HG02852 (cell line): ENCODE results near the gene PMFBP1.

Source experiments
- ATAC-seq: cut with Tn5 transposase; IDR thresholded peaks from one replicate; pipeline ENCODE4 v1.9.1; 2021; ENCODE audit warnings: mild to moderate bottlenecking, moderate library complexity; ENCODE audit not compliant: unreplicated experiment

PMFBP1 gene

GRCh38 chr16:72189865-72190371 is 18.0 kb upstream of the PMFBP1 start:
- ATAC-seq: no peak

GRCh38 chr16:72188541-72188940 is 16.6 kb upstream of the PMFBP1 start:
- ATAC-seq: no peak

GRCh38 chr16:72187551-72187950 is 15.6 kb upstream of the PMFBP1 start:
- ATAC-seq: no peak

- ATAC-seq: no peak
These were observed 11.0 kb upstream of the PMFBP1 start for GRCh38 chr16:72182976-72183375.

GRCh38 chr16:72179204-72179970 is 7.4 kb upstream of the PMFBP1 start:
- ATAC-seq: no peak

- ATAC-seq: no peak
These were observed 2.8 kb upstream of the PMFBP1 start for GRCh38 chr16:72174726-72175125.

GRCh38 chr16:72173997-72174396 is 2.0 kb upstream of the PMFBP1 start:
- no peak for ATAC-seq

GRCh38 chr16:72171236-72171635 is 719 bp downstream of the PMFBP1 start:
- ATAC-seq: no peak

- ATAC-seq: no peak
These were observed 2.2 kb downstream of the PMFBP1 start for GRCh38 chr16:72169708-72170107.

GRCh38 chr16:72168365-72168764 is 3.6 kb downstream of the PMFBP1 start:
- no peak for ATAC-seq

- no peak for ATAC-seq
These were observed 4.9 kb downstream of the PMFBP1 start for GRCh38 chr16:72166954-72167561.

- no peak for ATAC-seq
These were observed 5.8 kb downstream of the PMFBP1 start for GRCh38 chr16:72166151-72166550.

GRCh38 chr16:72164691-72165090 is 7.3 kb downstream of the PMFBP1 start:
- ATAC-seq: no peak

GRCh38 chr16:72162105-72162692 is 9.8 kb downstream of the PMFBP1 start:
- no peak for ATAC-seq

- ATAC-seq: no peak
These were observed 12.2 kb downstream of the PMFBP1 start for GRCh38 chr16:72159801-72160200.

GRCh38 chr16:72159386-72159785 is 12.6 kb downstream of the PMFBP1 start:
- no peak for ATAC-seq

GRCh38 chr16:72149676-72150464 is 22.1 kb downstream of the PMFBP1 start:
- ATAC-seq: no peak

GRCh38 chr16:72142476-72142875 is 29.5 kb downstream of the PMFBP1 start:
- no peak for ATAC-seq

GRCh38 chr16:72139908-72140307 is 32.0 kb downstream of the PMFBP1 start:
- ATAC-seq: no peak

GRCh38 chr16:72138064-72138572 is 33.8 kb downstream of the PMFBP1 start:
- no peak for ATAC-seq
